Upper lobe of left lung (tissue), 4 donors: ENCODE data around the gene CPM.

Source experiments
- CTCF ChIP-seq, 6 experiments: fragments of 450-650 bp in 4 of 6; fragments of 200-600 bp in 2 of 6; sonication (generic) in 2 of 6; IDR thresholded peaks; one replicate each; pipeline ENCODE4 v1.5.1; 2016 to 2019; ENCODE audit warnings: antibody characterized with exemption in 6 of 6
- EP300 ChIP-seq, 4 donors: sonication (generic); formaldehyde crosslinking; IDR thresholded peaks; one replicate each; pipeline ENCODE4 v1.5.1; 2017; ENCODE audit warnings: antibody characterized with exemption in 4 of 4, control low read depth in 2 of 4
- POLR2A ChIP-seq, 4 donors: fragments of 450-650 bp; IDR thresholded peaks; one replicate each; pipeline ENCODE4 v1.5.1; 2016 to 2017; ENCODE audit warnings: antibody characterized with exemption in 4 of 4, mild to moderate bottlenecking in 2 of 4
- POLR2AphosphoS5 ChIP-seq, 2 donors: sonication (generic); formaldehyde crosslinking; IDR thresholded peaks; one replicate each; pipeline ENCODE4 v1.5.1; 2017; ENCODE audit warnings: antibody characterized with exemption in 2 of 2

GRCh38 chr12:68825569-68826217 is 107.3 kb downstream of the CPM start:
- TF ChIP-seq POLR2A (IDR thresholded peaks at IDR 0.05): no peak
- TF ChIP-seq CTCF (IDR thresholded peaks at IDR 0.05): no peak
- no peak for TF ChIP-seq EP300 (IDR thresholded peaks at IDR 0.05)
- TF ChIP-seq POLR2AphosphoS5 (IDR thresholded peaks at IDR 0.05): no peak
